Skeletal muscle satellite cell (primary cell): ENCODE results near the gene ZFAND3.
"Not testable (repeated sequence)": the region's sequence is repeated elsewhere in the genome, so short reads cannot be mapped to it uniquely, and the experiment has no call there.

ENCODE experiments used
- H3K27me3 ChIP-seq: 2 replicates; pipeline ENCODE4 v1.7.0; 2013; ENCODE audit warnings: low read length; ENCODE audit not compliant: control insufficient read depth, insufficient read depth
- H3K36me3 ChIP-seq: 2 replicates; pipeline ENCODE4 v1.7.0; 2013; ENCODE audit warnings: mild to moderate bottlenecking, control low read depth, low read length; ENCODE audit not compliant: insufficient read depth
- H3K4me1 ChIP-seq: 2 replicates; pipeline ENCODE4 v1.7.0; 2013; ENCODE audit warnings: low read length; ENCODE audit not compliant: control insufficient read depth, insufficient read depth
- H3K4me2 ChIP-seq: 2 replicates; pipeline ENCODE4 v1.7.0; 2013; ENCODE audit warnings: mild to moderate bottlenecking, low read length
- H3K4me3 ChIP-seq: 2 replicates; pipeline ENCODE4 v1.7.0; 2013; ENCODE audit warnings: low read length
- H3K9ac ChIP-seq: 2 replicates; pipeline ENCODE4 v1.7.0; 2013; ENCODE audit warnings: mild to moderate bottlenecking, low read depth, low read length, moderate library complexity
- H3K9me3 ChIP-seq: replicated peaks from 2 replicates; pipeline ENCODE4 v1.7.0; 2013; ENCODE audit warnings: mild to moderate bottlenecking, control low read depth, low read length

ZFAND3 gene

DNA sequence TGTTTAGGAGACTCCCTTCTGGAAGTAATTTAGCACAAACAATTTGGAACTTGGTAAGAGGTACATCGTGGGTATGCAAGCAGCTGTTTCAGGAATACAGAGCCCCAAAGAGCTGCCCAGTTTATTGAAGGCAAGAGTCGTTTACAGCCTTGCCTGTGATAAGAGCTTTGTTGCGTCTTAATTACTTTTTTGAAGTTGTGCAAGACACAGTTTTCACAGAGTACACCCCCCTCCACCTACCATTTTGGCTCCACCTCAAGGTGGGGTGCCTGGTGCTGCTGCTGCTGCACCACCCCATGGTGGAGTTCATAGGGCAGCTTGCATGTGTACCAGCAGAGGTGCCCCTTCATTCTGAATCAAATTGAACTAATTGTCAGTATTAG lies 296.1 kb downstream of the ZFAND3 start:
- peaks cover 22% of the 10 kb centered on the region for H3K36me3 ChIP-seq
- no peak overlapping the region for H3K9ac ChIP-seq
- H3K9me3 ChIP-seq: no peaks in the 10 kb centered on the region
- H3K4me1 ChIP-seq: peaks cover 22% of the 10 kb centered on the region
- H3K4me3 ChIP-seq: no peak overlapping the region
- no peaks in the 10 kb centered on the region for H3K27me3 ChIP-seq
- H3K4me2 ChIP-seq: no peak overlapping the region

DNA sequence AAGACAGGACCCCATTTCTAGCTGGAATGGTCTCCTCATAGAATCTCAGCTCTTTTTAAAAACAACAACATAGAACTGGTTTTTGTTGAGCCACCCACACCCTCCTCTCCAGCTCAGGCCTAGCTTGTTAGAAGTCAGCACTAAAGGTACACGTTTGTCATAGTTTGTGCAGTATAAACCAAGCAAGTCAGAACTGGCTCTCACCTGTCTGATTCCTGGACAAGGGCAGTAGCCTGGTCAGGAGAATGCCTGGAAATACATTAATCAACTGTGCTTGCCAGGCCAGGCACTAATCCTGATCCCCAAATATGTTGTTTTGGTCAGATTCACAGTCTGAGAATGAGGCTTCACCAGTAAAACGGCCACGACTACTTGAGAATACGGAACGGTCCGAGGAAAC lies 296.7 kb downstream of the ZFAND3 start:
- H3K27me3 ChIP-seq: no peaks in the 10 kb centered on the region
- no peaks in the 10 kb centered on the region for H3K9me3 ChIP-seq
- no peak overlapping the region for H3K4me3 ChIP-seq
- H3K9ac ChIP-seq: no peak overlapping the region
- H3K36me3 ChIP-seq: peaks cover 22% of the 10 kb centered on the region
- peaks cover 18% of the 10 kb centered on the region for H3K4me1 ChIP-seq
- H3K4me2 ChIP-seq: no peak overlapping the region

DNA sequence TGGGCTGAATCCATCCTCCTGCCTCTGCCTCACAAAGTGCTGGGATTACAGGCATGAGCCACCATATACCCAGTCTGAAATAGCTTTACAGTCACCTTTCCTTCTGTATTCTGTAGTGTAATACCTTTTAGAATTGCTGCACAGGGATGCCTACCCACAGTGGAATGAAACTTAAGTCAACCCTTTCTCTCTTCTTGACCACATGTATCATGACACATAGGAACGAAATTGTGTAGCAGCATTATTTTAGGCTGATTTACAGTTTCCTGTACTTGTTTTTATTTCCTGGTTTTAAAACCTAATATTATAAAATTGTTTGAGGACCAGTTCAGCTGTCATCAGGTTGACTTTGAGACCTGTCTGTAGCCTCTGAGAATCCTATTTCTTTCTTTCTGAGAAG lies 297.8 kb downstream of the ZFAND3 start:
- peaks cover 18% of the 10 kb centered on the region for H3K4me1 ChIP-seq
- H3K9me3 ChIP-seq: no peaks in the 10 kb centered on the region
- H3K36me3 ChIP-seq: peaks cover 22% of the 10 kb centered on the region
- no peak overlapping the region for H3K9ac ChIP-seq
- H3K27me3 ChIP-seq: no peaks in the 10 kb centered on the region
- H3K4me3 ChIP-seq: no peak overlapping the region
- peak overlapping the region; percentile 17 for H3K4me2 ChIP-seq

DNA sequence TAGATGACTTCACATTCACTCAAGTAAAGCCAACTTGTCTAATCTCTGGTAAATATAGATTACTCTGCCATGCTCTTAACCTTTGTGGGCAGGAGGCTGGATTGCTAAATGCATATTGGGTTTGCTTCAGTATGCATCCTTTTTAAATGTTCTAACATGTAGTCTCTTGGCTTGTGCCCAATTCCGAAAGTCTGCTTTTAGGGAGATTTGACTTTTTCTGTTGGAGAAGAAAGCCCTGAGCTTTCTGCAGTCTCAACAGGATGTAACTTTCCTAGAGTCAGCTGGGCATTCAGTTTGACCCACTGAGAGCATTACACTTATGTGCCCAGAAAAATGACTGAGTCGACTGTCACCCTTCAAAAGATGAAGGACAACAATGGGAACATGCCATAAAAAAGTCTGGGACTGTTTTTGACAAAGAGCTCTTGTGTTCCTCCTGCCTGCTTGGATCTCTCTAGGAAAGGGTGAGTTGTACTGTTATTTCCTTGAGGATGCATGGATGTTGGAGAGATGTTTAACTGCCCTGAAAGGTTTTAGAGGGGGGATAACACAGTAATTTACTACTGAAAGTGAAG lies 299.4 kb downstream of the ZFAND3 start:
- Histone ChIP-seq H3K9ac (no peak overlapping the region), H3K4me2 (no peak overlapping the region), H3K36me3 (peaks cover 27% of the 10 kb centered on the region), H3K4me3 (no peak overlapping the region), H3K9me3 (no peaks in the 10 kb centered on the region), H3K4me1 (peaks cover 18% of the 10 kb centered on the region), H3K27me3 (no peaks in the 10 kb centered on the region)

DNA sequence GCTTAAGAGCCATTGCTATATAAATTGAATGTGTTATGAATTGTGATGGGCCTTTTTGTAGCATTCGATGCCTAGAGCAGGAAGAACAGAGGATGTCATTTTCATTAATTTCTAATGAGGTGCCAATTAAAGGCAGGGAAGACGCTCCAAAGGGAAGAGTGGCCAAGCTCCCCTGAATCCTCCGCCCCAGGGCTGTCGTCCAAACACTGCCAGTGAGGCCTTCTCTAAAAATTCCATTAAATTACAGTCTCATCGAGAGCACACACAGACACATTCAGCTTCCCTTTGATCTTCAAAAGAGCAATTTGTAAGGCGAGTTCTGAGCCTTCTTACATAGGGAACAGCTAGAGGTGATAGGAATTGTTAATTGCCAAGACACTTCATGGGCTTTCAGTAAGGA lies 300.0 kb downstream of the ZFAND3 start:
- no peak overlapping the region for H3K4me3 ChIP-seq
- H3K9ac ChIP-seq: no peak overlapping the region
- no peak overlapping the region for H3K4me2 ChIP-seq
- peaks cover 27% of the 10 kb centered on the region for H3K36me3 ChIP-seq
- H3K4me1 ChIP-seq: peaks cover 18% of the 10 kb centered on the region
- no peaks in the 10 kb centered on the region for H3K9me3 ChIP-seq
- no peaks in the 10 kb centered on the region for H3K27me3 ChIP-seq

- not testable (repeated sequence) for H3K27me3 ChIP-seq, H3K4me2 ChIP-seq, H3K9me3 ChIP-seq, H3K4me3 ChIP-seq, H3K4me1 ChIP-seq, H3K9ac ChIP-seq
- peaks cover 15% of the 10 kb centered on the region for H3K36me3 ChIP-seq
Observed at GRCh38 chr6:38124224-38124926, 304.8 kb downstream of the ZFAND3 start.

DNA sequence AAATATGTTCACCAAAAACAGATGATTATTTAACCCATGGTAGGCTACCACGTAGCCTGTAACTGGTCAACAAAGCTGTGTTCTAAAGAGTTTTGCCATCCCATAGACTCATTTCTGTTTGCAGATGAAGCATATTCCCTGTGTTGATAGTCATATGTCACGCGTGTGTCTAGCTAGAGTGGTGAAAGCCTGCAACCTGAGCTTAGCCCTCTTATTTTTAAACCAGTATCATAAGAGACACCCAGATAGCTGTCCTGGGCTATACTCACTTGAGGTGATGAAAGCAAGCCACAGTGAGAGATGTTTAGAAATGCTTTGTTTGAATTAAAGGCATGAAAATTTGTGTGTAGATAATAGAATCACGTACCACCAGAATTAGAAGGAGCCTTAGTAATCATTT lies 307.8 kb downstream of the ZFAND3 start:
- Histone ChIP-seq H3K4me1 (peaks cover 13% of the 10 kb centered on the region), H3K9ac (no peak overlapping the region), H3K4me3 (no peak overlapping the region), H3K36me3 (peaks cover 5% of the 10 kb centered on the region), H3K4me2 (no peak overlapping the region), H3K9me3 (no peaks in the 10 kb centered on the region), H3K27me3 (no peaks in the 10 kb centered on the region)

GRCh38 chr6:38131527-38131965 lies 312.0 kb downstream of the ZFAND3 start:
- H3K9ac ChIP-seq: no peak overlapping the region
- H3K4me2 ChIP-seq: no peak overlapping the region
- H3K4me3 ChIP-seq: no peak overlapping the region
- H3K9me3 ChIP-seq: no peaks in the 10 kb centered on the region
- no peaks in the 10 kb centered on the region for H3K27me3 ChIP-seq
- H3K36me3 ChIP-seq: peaks cover 2% of the 10 kb centered on the region
- peaks cover 15% of the 10 kb centered on the region for H3K4me1 ChIP-seq

DNA sequence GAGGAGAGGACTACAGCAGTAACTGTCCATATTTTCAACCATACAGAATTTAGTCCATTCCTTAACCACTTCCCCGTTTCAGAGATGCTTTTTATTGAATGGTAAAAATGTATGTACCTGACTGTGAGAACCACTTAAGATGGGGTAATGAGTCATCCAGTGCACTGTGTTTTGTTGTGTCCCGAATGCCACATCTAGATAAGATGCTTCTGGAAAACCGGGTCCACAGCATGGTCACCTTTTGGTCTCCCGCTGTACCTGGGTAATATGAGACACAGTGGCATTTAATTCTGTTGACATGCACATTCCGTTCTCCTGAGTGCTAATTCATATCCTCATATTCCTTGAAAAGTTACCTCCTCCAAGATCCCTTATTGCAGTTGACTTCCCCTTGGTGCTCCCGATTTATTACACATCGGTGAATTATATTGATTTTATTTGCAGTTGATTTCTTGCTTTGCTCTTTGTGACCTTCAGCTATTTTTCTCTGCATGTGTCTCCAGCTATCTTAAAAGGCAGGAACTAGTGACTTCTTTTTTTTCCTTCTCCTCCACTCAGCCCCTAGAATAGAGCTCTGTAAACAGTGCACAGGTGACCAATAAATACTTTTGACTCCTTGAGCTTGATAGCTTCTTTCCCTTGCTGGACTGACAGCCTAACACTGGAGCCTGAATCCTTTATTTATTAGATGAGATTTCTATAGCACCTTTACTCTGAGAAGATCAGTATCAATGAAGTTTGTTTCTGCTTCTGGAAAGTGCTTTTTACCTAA lies 314.6 kb downstream of the ZFAND3 start:
- no peaks in the 10 kb centered on the region for H3K9me3 ChIP-seq
- no peak overlapping the region for H3K4me3 ChIP-seq
- H3K36me3 ChIP-seq: peaks cover 9% of the 10 kb centered on the region
- no peak overlapping the region for H3K9ac ChIP-seq
- no peak overlapping the region for H3K4me2 ChIP-seq
- no peaks in the 10 kb centered on the region for H3K27me3 ChIP-seq
- H3K4me1 ChIP-seq: peaks cover 15% of the 10 kb centered on the region

GRCh38 chr6:38134704-38135088 lies 315.2 kb downstream of the ZFAND3 start:
- Histone ChIP-seq H3K36me3 (peaks cover 14% of the 10 kb centered on the region), H3K4me3 (no peak overlapping the region), H3K4me2 (no peak overlapping the region), H3K9ac (no peak overlapping the region), H3K4me1 (peaks cover 15% of the 10 kb centered on the region), H3K9me3 (no peaks in the 10 kb centered on the region), H3K27me3 (no peaks in the 10 kb centered on the region)

DNA sequence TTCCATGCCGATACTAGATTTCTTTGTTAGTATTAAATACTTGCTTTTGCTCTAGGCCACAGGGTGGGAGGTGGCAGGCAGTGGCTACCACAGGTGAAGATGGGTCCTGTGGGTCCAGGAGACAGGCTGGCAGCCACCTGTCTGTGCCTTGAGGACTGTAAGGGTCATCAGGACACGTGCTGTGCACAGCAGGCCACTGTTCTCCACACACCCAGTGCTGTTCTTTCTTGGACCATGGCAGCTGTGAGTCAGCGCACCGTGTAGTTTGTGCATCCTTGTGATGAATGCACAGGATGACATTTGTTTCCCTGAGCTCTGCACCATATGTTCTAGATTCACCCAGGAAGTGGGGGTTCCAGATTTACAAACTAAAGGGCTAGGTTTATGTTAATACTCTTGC lies 317.0 kb downstream of the ZFAND3 start:
- Histone ChIP-seq H3K4me3 (no peak overlapping the region), H3K4me2 (no peak overlapping the region), H3K4me1 (peaks cover 9% of the 10 kb centered on the region), H3K36me3 (peaks cover 14% of the 10 kb centered on the region), H3K9me3 (no peaks in the 10 kb centered on the region), H3K27me3 (no peaks in the 10 kb centered on the region), H3K9ac (no peak overlapping the region)
